DND-41 (cell line): ENCODE data around the gene SNCG.

ENCODE experiments used
- CTCF ChIP-seq: IDR thresholded peaks from 2 replicates; pipeline ENCODE4 v1.5.1; 2012; ENCODE audit warnings: borderline replicate concordance, low read length, moderate library complexity, mild to moderate bottlenecking; ENCODE audit not compliant: poor library complexity, severe bottlenecking; ENCODE audit errors: extremely low read depth
- EZH2 ChIP-seq: IDR thresholded peaks from 3 replicates; pipeline ENCODE4 v1.6.1; 2012; ENCODE audit warnings: borderline replicate concordance, low read depth, mild to moderate bottlenecking, moderate library complexity, low read length, inconsistent platforms; ENCODE audit not compliant: severe bottlenecking

GRCh38 chr10:86958116-86958900 is at the start of gene SNCG:
- TF ChIP-seq CTCF = no peak
- TF ChIP-seq EZH2 = no peak
